Endothelial cell of umbilical vein (primary cell): Measurements from ENCODE around the gene PDE3A.

ENCODE experiments used
- POLR2A ChIP-seq: IDR thresholded peaks from 2 replicates; pipeline ENCODE4 v1.6.1; 2012; ENCODE audit warnings: low read depth, mild to moderate bottlenecking, control low read depth, low read length
- POLR2AphosphoS5 ChIP-seq: IDR thresholded peaks from 2 replicates; pipeline ENCODE4 v1.6.1; 2012; ENCODE audit warnings: low read depth, mild to moderate bottlenecking, control low read depth, low read length, moderate library complexity; ENCODE audit not compliant: insufficient read depth
- TF ChIP-seq, protein P1 (sequence below), 2 donors: IDR thresholded peaks; 1 replicate in 1 of 2; 2 replicates in 1 of 2; pipeline ENCODE4 v1.5.1; 2011; ENCODE audit warnings: low read length in 2 of 2, mild to moderate bottlenecking in 2 of 2, moderate library complexity in 2 of 2, control low read depth in 1 of 2, inconsistent platforms in 1 of 2, low read depth in 1 of 2; ENCODE audit not compliant: insufficient read depth in 1 of 2; ENCODE audit errors: extremely low read depth in 1 of 2
- TF ChIP-seq, protein P2 (sequence below): IDR thresholded peaks from 2 replicates; pipeline ENCODE4 v1.6.1; 2011; ENCODE audit not compliant: insufficient read depth, insufficient read length

DNA sequence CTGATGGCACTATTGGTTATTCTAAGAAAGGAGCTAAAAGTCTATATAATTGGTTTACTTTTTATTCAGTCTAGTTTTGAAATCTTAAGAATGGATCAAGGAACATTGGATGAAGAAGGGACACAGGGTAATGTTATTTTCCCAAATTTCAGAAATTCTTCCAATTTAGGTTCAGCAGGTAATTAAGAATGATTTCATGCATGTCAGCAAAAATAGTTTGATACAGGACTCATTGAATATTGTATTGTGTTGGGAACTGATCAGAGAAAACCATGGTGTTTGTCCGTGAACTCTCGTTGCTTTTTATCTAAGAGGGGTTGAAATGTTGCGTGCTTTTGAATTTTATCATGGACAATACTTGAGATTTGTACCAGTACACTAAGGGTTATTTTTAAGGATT lies 58.6 kb downstream of the PDE3A start:
- TF ChIP-seq POLR2A (no peak), POLR2AphosphoS5 (no peak)
- TF ChIP-seq, protein P1, sequence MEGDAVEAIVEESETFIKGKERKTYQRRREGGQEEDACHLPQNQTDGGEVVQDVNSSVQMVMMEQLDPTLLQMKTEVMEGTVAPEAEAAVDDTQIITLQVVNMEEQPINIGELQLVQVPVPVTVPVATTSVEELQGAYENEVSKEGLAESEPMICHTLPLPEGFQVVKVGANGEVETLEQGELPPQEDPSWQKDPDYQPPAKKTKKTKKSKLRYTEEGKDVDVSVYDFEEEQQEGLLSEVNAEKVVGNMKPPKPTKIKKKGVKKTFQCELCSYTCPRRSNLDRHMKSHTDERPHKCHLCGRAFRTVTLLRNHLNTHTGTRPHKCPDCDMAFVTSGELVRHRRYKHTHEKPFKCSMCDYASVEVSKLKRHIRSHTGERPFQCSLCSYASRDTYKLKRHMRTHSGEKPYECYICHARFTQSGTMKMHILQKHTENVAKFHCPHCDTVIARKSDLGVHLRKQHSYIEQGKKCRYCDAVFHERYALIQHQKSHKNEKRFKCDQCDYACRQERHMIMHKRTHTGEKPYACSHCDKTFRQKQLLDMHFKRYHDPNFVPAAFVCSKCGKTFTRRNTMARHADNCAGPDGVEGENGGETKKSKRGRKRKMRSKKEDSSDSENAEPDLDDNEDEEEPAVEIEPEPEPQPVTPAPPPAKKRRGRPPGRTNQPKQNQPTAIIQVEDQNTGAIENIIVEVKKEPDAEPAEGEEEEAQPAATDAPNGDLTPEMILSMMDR (IDR thresholded peaks at IDR 0.05; ENCODE audit: extremely low read depth in 1 of 2, insufficient read depth in 1 of 2, low read depth in 1 of 2, low read length in 2 of 2) = no peak
- TF ChIP-seq, protein P2, sequence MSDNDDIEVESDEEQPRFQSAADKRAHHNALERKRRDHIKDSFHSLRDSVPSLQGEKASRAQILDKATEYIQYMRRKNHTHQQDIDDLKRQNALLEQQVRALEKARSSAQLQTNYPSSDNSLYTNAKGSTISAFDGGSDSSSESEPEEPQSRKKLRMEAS = no peak
